ENCODE results near the gene NTHL1.

GRCh38 chr16:2009164-2009711 is 38.4 kb downstream of the NTHL1 start:
- no peak for TF ChIP-seq CTCF (IDR thresholded peaks at IDR 0.05)
- no peak for TF ChIP-seq POLR2A (IDR thresholded peaks at IDR 0.05)
